Measurements from ENCODE around the gene FBXL7.

- TF ChIP-seq POLR2A (IDR thresholded peaks at IDR 0.05) (no peak), CTCF (IDR thresholded peaks at IDR 0.05) (no peak)
Measured at GRCh38 chr5:15612915-15613635, 113.1 kb downstream of the FBXL7 start.

Data from right lobe of liver (tissue), 4 donors.